Transverse colon (tissue), 4 donors: ENCODE measurements around the gene UPB1.

Source experiments
- CTCF ChIP-seq, 5 experiments: fragments of 200-600 bp in 3 of 5; fragments of 450-650 bp in 2 of 5; sonication (generic) in 3 of 5; IDR thresholded peaks; 1 replicate in 2 of 5; 2 replicates in 3 of 5; pipeline ENCODE4 v1.5.1; 2016 to 2017; ENCODE audit warnings: antibody characterized with exemption in 5 of 5, inconsistent platforms in 3 of 5, mild to moderate bottlenecking in 2 of 5, moderate library complexity in 1 of 5
- POLR2AphosphoS5 ChIP-seq, 3 donors: sonication (generic); formaldehyde crosslinking; IDR thresholded peaks; one replicate each; pipeline ENCODE4 v1.6.1; 2016; ENCODE audit warnings: antibody characterized with exemption in 3 of 3

GRCh38 chr22:24512043-24512442 lies 16.9 kb downstream of the UPB1 start:
- no peak for TF ChIP-seq POLR2AphosphoS5 (IDR thresholded peaks at IDR 0.05)
- no peak for TF ChIP-seq CTCF (IDR thresholded peaks at IDR 0.05)
